Activated naive CD4-positive, alpha-beta T cell treated with anti-CD3 and anti-CD28 coated beads, Interleukin-2, amount 50 U/mL, for 72 hours (primary cell): ENCODE measurements around the gene HTR1B. TPM values are rescaled to one million over a fixed set of nuclear protein-coding genes. Genes with fewer than 3 reads are reported as not detected.

Experiments used
- ATAC-seq, 2 donors: fragments of 150-1000 bp; cut with Tn5 transposase; 2 replicates each; pipeline ENCODE4 v1.10.0; 2021; ENCODE audit warnings: mild to moderate bottlenecking in 2 of 2, moderate library complexity in 2 of 2
- DNase-seq, 2 donors: peaks; one replicate each; pipeline ENCODE4 v3.0.0; 2021 to 2022; ENCODE audit warnings: low spot score in 2 of 2
- H3K27ac Mint-ChIP-seq, 2 donors: one replicate each; pipeline ENCODE4 v1.8.0; 2022; ENCODE audit warnings: mild to moderate bottlenecking in 2 of 2, mixed read lengths in 2 of 2
- H3K36me3 Mint-ChIP-seq, 2 donors: one replicate each; pipeline ENCODE4 v1.8.0; 2022; ENCODE audit warnings: mixed read lengths in 2 of 2
- H3K9me3 Mint-ChIP-seq, 2 donors: one replicate each; pipeline ENCODE4 v1.8.0; 2022; ENCODE audit warnings: mixed read lengths in 2 of 2
- total RNA-seq, 2 donors: library from RNA; stranded (reverse); gene quantifications; one replicate each; pipeline ENCODE4 v1.2.3, GENCODE V29; 2022

HTR1B gene
- total RNA-seq, 2 donors from 2014 or later = not detected

DNA sequence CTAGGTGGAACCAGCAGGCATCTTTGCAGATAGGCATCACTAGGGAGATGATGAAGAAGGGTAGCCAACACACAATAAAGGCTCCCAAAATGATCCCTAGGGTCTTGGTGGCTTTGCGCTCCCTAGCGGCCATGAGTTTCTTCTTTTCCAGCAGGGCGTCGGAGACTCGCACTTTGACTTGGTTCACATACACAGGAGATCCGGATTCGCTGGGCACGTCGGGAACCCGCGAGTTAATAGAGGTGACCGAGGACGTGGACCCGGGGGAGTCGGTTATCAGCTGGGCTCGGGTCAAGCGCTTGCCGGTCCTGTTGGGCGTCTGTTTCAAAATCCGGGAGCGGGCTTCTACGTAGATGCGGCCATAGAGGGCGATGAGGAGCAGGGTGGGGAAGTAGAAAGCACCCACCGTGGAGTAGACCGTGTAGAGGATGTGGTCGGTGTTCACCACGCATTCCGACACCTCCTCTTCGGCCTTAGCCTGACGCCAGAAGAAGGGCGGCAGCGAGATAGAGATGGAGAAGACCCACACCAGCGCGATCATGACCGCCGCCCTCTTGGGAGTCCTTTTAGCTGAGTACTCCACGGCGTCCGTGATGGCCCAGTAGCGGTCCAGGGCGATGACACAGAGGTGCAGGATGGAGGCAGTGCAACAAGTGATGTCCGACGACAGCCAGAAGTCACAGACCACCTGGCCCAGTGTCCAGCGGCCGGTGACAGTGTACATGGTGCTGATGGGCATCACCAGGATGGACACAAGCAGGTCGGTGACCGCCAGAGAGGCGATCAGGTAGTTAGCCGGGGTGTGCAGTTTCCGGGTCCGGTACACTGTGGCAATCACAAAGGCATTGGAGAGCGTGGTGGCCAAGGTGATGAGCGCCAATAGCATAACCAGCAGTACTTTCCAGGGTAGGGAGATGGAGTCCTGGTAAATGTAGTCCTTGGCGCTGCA, 658 bp downstream of the HTR1B start:
- no peak for ATAC-seq
- Mint-ChIP-seq H3K9me3 (peaks cover 0 to 15% of the 10 kb centered on the region in 2 donors), H3K36me3 (peaks cover 36 to 39% of the 10 kb centered on the region in 2 donors), H3K27ac (no peak overlapping the region)
- DNase-seq = no peak

DNA sequence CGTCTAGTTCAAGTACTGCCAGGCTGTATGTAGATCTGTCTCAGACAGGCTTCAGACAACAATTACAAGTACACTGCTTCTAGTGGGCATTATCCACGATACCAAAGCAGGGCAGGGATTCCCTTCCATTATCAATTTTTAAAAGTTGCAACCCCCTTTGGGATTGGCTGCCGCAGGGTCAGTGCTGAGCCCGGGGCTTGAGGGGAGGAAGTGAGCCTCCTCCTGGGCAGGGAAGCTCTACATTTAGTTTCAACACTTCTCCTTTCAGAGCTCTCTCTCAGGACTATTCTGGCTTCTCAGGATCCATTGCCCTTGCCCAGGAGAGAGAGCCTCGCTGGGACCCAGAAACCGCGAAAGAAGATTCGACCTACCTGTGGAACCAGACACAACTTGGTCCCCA, 1.5 kb downstream of the HTR1B start:
- Mint-ChIP-seq H3K36me3 (peaks cover 35% of the 10 kb centered on the region in 2 donors), H3K9me3 (peaks cover 0 to 11% of the 10 kb centered on the region in 2 donors), H3K27ac (no peak overlapping the region)
- DNase-seq (no peak), ATAC-seq (no peak)

DNA sequence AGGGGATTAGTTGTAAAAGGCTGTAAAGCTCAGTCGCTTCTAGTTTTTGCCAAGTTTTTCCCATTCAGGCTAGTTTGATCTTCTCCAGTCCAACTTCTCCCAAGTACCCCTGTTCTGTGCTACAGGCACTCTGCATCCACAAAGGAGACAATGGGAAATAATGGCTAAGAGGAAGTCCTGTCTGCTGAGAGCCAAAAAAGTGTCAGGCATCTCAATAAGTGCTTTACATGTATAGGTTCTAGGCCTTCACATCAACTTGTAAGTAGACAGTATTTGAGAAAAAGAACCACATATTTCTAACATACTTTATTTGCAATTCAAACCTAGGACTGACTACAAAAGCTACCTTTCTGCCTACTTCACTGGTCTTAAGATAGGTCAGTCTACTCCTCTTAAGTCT, 4.9 kb downstream of the HTR1B start:
- Mint-ChIP-seq H3K36me3 (peaks cover 14 to 15% of the 10 kb centered on the region in 2 donors), H3K27ac (no peak overlapping the region), H3K9me3 (peaks cover 0 to 3% of the 10 kb centered on the region in 2 donors)
- DNase-seq (no peak), ATAC-seq (no peak)

DNA sequence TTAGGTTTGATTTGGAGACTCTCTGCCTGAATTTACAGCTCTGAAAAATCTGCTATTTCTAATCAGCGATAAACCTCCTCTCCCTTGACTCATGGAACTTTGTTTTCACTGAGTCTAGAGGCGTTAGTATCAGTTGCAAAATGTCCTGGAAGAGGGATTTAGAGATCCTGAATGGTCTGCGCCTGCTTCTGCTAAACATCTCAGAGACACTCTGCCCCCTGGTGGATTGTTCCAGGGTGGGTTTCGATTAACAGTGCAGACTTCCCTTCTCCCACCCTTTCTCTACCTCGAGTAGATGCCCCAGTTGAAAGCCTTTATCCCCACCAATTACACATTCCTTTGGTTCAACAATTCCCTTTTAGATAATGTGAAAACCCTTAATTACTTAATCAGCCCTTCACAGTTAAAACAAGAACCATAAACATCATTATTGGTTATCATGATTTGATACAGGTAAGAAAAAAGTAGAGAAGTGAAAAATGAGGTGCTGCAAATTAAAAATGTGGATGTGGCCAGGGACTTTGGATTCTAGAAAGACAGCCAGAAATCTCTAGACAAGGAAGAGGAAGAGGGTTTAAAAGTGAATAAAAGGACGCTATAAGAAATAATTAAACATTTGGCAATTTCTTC, 5.5 kb downstream of the HTR1B start:
- H3K36me3 Mint-ChIP-seq = peaks cover 11 to 13% of the 10 kb centered on the region in 2 donors
- H3K27ac Mint-ChIP-seq = no peak overlapping the region
- ATAC-seq (peak in 1 of 2 donors; percentile 47), DNase-seq (peak in 1 of 2 donors; percentile 38)
- H3K9me3 Mint-ChIP-seq = peaks cover 0 to 1% of the 10 kb centered on the region in 2 donors

DNA sequence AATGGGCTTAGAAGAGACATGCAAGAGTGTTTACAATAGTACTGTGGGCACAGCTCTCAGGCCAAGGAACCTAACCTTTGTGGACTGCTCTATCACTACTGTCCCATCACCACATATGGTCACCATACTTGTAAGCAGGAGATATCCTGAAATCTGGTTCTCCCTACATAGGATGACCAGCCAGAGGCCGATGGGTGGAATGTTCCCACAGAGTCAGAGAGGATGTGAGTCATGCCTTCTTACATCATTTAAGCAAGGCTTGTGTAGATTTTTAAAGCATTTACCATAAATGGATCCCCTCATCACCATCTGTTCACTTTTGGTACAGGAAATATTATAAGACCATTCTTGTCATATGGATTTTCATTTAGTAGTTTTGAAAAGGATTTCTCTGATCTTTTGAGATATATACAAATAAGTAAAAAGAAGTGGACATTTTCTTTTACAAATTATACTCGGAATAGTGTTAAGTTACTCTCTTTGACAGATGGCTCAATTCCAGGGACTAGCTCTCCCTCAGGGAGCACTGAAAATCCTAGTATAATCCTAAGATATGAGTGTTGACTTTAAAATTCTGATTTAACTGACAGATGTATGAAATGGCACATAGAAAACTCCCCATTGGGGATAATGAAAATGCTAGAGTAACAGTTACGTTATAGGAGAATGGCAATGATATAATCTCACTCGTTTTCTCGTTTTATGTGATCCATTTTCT, 6.6 kb downstream of the HTR1B start:
- Mint-ChIP-seq H3K27ac (no peak overlapping the region), H3K36me3 (peaks cover 0 to 1% of the 10 kb centered on the region in 2 donors), H3K9me3 (no peaks in the 10 kb centered on the region)
- DNase-seq = no peak
- ATAC-seq = no peak

DNA sequence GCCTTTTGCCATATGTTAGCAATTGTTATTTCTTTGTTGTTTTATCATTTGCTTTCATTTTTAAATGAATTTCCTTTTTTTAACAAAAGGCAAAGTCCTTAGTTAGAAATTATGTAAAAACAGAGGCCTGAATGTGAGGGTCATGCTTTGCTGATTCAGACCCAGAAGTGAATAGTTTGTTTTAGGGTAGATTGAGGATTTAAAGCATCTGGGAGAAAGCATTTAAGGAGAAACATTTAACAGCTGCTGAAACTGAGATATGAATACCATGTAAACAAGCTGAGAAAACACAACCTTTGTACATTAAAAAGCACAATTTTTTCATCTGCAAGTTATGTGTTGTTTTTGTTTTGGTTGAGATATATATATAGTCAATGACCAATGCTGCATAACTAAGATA, 8.0 kb downstream of the HTR1B start:
- DNase-seq (no peak), ATAC-seq (no peak)
- no peak overlapping the region for H3K27ac Mint-ChIP-seq
- H3K36me3 Mint-ChIP-seq = no peaks in the 10 kb centered on the region
- H3K9me3 Mint-ChIP-seq = no peaks in the 10 kb centered on the region

DNA sequence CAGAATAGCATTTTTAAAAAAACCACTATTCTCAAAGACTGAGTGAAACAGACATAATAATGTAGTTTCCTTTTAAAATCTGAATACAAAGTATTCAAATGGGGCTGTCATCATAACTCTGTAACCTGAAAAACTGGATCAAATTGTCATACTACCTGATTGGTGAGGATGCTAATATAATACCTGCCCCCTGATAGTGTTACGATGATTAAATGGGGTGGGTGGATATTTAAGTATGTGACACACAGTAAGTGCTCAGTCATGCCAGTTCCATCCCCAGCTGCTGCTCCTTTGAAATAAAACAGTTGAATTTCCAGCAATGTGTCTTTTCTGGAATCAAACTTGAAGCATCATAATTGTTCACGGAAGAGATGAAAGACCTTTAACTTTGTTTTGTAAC, 8.9 kb downstream of the HTR1B start:
- no peaks in the 10 kb centered on the region for H3K9me3 Mint-ChIP-seq

DNA sequence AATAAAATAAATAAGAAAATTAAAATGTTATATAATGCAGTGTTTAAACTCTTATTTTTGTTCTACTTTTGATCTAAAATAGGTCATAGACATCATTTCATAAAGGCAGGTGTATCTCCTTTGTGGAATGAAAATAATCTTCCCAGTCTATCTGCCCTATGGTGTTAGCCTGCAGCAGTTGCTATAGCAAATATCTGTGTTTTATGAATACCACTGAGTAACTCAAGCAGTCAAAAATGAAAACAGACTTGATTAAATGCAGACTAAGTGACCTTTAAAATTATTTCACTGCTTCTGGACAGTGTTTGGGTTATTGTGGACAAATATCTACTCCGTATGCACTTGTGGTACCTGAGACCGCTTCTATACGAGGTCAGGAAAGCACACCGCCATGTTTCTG, 11.8 kb downstream of the HTR1B start:
- no peaks in the 10 kb centered on the region for H3K36me3 Mint-ChIP-seq
- ATAC-seq (no peak), DNase-seq (no peak)
- no peak overlapping the region for H3K27ac Mint-ChIP-seq
- H3K9me3 Mint-ChIP-seq = no peaks in the 10 kb centered on the region

More for the DNA sequence above, 8.9 kb downstream of the HTR1B start:
- ATAC-seq = no peak
- DNase-seq = no peak
- no peaks in the 10 kb centered on the region for H3K36me3 Mint-ChIP-seq
- no peak overlapping the region for H3K27ac Mint-ChIP-seq

DNA sequence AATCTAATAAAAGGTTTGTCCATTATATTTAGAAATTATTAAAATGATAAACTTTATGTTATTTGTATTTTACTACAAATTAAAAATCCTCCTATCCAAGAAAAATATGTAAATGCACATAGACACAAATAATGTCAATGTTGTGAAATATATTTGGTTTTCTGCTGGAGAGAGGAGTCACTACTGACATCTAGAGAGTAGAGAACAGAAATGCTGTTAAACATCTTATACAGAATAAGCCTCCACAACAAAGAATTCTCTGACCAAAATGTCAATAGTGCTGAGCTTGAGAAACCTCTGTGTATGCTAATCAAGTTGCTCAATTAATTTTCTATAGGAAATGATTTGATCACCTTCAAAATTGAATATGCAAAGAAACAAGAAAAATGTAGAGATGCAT, 12.4 kb downstream of the HTR1B start:
- Mint-ChIP-seq H3K9me3 (no peaks in the 10 kb centered on the region), H3K36me3 (no peaks in the 10 kb centered on the region), H3K27ac (no peak overlapping the region)
- DNase-seq (no peak), ATAC-seq (no peak)

DNA sequence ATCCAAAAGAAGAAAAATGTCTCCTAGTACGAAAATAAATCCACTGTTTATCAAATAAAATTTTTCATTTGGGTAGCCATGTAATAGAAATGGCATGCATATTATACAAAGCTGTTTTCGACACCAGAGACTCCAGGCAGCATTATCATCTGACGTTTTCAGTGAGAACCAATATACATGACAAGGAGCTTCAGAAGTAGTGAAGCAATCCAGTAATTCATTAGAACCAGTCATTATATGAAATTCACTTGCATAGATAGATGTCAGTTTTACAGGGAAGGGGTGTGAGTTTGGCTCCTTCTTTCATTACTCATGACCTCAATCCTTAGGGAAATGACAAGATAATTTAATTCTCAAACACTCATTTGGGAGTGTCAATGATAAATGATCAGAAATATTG, 14.7 kb downstream of the HTR1B start:
- no peak for DNase-seq
- no peak for ATAC-seq
- no peaks in the 10 kb centered on the region for H3K9me3 Mint-ChIP-seq
- no peak overlapping the region for H3K27ac Mint-ChIP-seq
- no peaks in the 10 kb centered on the region for H3K36me3 Mint-ChIP-seq

DNA sequence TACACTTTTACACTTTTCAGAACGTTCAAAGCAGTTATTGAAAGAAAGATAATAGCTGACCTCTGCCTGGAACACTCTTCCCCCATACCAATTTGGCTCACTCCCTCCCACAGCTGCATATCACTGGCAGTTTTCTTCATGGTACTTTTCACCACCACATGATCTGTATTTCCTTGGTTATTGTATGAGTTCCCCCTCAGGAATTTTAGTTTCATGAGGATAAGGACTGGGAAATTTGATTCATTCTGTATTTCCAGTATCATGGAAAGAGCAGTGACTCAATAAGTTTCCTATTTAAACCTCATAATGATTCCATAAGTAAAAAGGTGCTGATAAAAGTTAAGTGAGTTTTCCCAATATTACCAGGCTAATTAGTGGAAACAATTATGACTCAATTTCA, 16.0 kb downstream of the HTR1B start:
- ATAC-seq (no peak), DNase-seq (no peak)
- H3K27ac Mint-ChIP-seq = no peak overlapping the region
- H3K9me3 Mint-ChIP-seq = no peaks in the 10 kb centered on the region
- H3K36me3 Mint-ChIP-seq = no peaks in the 10 kb centered on the region

DNA sequence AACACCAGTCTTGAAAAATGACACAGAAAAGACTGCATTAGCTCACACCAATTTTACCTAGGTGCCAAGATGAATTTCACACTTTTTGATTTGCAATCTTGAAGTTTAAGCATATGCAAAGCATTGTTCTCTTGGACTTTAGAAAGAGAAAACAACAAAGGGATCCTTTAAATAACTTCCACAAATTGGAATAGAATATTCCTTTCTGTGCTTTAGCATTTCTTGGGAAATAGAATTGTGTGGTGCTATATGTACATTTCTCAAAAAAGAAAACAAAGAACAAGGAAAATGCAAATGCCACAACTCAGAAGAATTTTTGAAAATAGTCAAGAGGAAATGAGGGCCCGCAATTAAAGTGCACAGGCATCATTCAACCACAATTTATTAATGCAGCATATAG, 17.0 kb downstream of the HTR1B start:
- no peaks in the 10 kb centered on the region for H3K9me3 Mint-ChIP-seq
- no peaks in the 10 kb centered on the region for H3K36me3 Mint-ChIP-seq
- H3K27ac Mint-ChIP-seq = no peak overlapping the region
- no peak for DNase-seq
- ATAC-seq = no peak

DNA sequence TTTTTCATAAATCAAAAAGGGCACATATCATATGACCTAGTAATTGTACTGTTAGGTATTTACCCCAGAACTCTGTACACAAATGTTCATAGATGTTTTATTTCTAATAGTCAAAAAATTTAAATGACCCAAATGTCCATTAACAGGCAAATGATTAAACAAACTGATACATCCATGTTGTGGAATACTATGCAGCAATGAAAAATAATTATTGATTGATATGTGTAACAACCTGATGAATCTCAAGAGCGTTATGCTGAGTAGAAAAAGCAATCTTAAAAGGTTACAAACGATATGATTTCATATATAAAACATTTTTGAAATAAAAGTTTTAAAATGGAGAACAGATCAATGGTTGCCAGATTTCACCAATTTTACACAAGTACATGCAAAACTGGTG, 18.1 kb downstream of the HTR1B start:
- no peaks in the 10 kb centered on the region for H3K9me3 Mint-ChIP-seq
- H3K27ac Mint-ChIP-seq = no peak overlapping the region
- DNase-seq = no peak
- ATAC-seq = no peak
- H3K36me3 Mint-ChIP-seq = no peaks in the 10 kb centered on the region

DNA sequence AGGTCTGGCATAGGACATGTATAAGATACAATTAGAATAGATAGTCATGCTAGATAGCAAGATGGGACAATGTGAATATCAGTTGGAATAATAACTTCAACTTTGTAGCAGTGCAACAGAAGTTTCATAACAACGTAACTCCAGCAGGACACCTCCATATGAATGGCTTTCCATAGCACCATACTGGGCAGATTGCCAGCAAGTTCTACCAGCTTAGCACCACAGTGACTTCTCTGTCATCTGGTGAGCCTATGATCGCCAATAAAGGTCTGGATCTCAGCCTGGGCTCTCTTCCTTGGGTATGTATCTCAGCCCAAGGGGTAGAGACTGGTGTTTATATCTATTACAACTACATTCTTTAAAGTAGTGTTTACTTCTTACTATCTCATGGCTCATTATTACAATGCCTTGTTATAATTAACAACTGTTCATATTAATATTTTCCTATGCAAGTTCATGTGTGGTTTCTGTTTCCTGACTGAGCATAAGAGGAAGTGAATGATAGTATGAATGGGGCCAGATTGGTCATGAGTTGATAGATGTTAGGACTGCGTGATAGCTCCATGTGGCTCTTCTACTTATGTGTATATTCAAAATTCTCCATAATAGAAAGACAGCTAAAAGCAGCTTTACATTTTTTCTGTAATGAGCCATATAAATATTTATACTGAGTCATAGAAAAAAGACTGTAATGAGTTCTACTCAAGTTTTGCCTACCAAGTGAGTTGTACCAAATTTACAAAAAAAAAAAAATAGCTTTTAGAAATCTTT, 22.9 kb downstream of the HTR1B start:
- Mint-ChIP-seq H3K27ac (no peak overlapping the region), H3K36me3 (no peaks in the 10 kb centered on the region), H3K9me3 (peaks cover 0 to 4% of the 10 kb centered on the region in 2 donors)
- DNase-seq (no peak), ATAC-seq (no peak)

DNA sequence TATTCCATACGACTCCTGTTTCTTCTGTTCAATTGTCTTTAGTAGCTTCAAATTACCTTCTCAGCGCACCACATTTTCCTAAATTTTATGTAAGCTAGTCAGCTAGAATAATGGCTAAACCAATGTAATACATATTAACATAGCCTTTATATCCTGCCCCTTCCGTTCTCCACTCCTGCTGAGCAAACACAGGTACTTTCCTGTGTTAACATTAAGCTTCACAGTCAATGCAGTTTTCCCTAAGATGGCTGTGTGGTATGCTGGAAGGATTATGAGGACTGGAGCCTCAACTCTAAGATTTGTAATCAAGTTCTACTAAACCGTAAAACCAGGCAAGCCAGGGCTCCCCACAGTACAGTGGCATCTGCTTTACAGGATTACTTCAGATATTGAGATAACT, 29.4 kb downstream of the HTR1B start:
- peaks cover 4 to 11% of the 10 kb centered on the region in 2 donors for H3K9me3 Mint-ChIP-seq
- DNase-seq (no peak), ATAC-seq (no peak)
- H3K36me3 Mint-ChIP-seq = no peaks in the 10 kb centered on the region
- no peak overlapping the region for H3K27ac Mint-ChIP-seq

DNA sequence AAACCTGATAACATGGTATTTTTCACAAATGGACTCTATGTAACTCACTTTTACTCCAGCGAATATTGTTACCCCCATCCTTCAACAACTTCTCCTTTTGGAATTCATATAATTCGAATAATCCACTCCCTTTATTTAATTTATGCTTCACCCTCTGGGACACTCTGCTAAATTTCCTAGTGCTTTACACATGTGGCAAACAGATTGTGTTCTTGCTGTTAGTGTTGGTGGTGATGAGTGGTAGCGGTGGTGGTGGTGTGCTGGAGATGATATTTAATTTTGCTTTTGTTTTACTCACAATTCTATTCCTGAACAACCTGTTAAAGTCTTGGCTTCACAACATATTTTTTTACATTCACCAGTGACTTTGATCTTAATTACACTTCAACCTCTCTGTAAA, 32.8 kb downstream of the HTR1B start:
- no peak overlapping the region for H3K27ac Mint-ChIP-seq
- peaks cover 4 to 8% of the 10 kb centered on the region in 2 donors for H3K9me3 Mint-ChIP-seq
- no peaks in the 10 kb centered on the region for H3K36me3 Mint-ChIP-seq
- DNase-seq = no peak
- no peak for ATAC-seq
